ENCODE results near the gene OLA1. TPM values are rescaled to one million over a fixed set of nuclear protein-coding genes. Genes with fewer than 3 reads are reported as not detected.

OLA1 gene
- total RNA-seq, 4 donors from 2014 or later, result 40.4 to 54.1 (median 50.6) TPM

DNA sequence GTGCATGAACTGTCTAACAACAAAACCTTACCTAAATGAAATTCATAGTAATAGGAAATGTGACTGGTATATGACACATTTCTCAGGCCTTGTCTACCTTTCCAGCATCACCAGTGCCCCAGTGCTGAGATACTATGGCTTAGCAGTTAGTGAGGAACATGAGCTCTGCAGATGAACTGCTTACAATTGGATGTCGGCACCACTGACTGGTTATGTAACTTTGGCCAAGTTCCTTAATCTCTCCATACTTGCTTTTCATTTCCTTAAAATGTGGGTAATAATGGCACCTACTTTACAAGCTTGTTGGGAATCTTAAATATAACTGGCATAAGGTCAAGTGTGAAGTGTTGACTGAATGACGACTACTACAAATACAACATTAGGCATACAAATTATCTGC lies 136.3 kb downstream of the OLA1 start:
- DNase-seq (ENCODE audit: low spot score) (no peak), ATAC-seq (ENCODE audit: low FRiP score) (no peak)
- TF ChIP-seq, protein P1, sequence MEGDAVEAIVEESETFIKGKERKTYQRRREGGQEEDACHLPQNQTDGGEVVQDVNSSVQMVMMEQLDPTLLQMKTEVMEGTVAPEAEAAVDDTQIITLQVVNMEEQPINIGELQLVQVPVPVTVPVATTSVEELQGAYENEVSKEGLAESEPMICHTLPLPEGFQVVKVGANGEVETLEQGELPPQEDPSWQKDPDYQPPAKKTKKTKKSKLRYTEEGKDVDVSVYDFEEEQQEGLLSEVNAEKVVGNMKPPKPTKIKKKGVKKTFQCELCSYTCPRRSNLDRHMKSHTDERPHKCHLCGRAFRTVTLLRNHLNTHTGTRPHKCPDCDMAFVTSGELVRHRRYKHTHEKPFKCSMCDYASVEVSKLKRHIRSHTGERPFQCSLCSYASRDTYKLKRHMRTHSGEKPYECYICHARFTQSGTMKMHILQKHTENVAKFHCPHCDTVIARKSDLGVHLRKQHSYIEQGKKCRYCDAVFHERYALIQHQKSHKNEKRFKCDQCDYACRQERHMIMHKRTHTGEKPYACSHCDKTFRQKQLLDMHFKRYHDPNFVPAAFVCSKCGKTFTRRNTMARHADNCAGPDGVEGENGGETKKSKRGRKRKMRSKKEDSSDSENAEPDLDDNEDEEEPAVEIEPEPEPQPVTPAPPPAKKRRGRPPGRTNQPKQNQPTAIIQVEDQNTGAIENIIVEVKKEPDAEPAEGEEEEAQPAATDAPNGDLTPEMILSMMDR (IDR thresholded peaks at IDR 0.05), result no peak

DNA sequence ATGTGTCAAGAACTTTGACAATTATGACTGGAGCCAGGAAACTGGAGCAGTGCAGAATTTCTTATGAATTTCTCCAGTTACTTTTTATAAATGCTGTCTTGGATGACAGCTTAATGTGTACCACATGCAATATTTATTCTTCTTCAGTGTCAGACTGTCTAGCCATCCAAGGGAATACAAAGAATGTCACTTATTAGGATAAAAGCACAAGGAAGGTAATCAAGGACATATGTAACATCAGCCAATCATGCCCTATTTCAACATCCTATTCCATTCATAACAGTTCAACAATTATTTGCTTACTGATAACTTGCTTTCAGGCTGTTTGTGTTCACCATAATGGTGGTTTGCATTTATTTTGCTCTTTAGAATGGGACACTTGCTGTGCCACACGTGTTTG lies 139.8 kb downstream of the OLA1 start:
- TF ChIP-seq, protein P1 (IDR thresholded peaks at IDR 0.05), result no peak
- DNase-seq (ENCODE audit: low spot score) (no peak), ATAC-seq (ENCODE audit: low FRiP score) (no peak)

DNA sequence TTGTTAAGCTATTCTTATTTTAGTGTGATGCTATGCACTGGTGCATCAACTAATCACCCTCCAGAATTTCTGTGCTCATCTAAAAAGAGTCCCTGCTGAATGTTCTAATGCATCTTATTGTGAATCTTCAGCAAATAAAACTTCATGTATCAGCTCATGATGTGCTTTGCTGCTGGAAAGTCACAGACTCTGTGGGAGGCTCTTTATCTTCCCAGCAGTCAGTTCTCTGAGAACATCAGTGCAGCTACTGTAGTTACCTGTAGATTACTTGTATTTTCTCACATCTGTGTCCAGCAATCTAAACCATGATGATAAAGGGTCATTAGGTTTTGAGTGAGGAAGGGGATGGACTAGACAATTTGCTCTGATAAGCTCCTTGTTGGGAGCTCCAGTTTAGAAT lies 141.6 kb downstream of the OLA1 start:
- DNase-seq (ENCODE audit: low spot score) (no peak), ATAC-seq (ENCODE audit: low FRiP score) (no peak)
- TF ChIP-seq, protein P1 (IDR thresholded peaks at IDR 0.05), result no peak

DNA sequence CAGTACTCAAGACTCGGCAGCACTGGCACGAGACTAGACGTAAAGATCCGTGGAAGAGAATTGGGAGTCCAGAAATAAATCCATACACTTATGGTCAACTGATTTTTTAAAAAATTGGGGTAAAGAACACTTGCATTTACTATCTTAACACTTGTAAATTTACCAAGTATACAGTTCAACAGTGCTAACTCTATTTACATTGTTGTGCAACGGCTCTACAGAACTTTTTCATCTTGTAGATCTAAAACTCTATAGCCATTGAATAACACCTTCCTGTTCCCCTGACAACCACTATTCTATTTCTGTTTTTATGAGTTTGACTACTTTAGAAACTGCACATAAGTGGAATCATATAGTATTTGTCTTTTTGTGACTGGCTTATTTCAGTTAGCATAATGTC lies 153.8 kb downstream of the OLA1 start:
- no peak for ATAC-seq (ENCODE audit: low FRiP score)
- no peak for DNase-seq (ENCODE audit: low spot score)
- TF ChIP-seq, protein P1 (IDR thresholded peaks at IDR 0.05), result no peak

DNA sequence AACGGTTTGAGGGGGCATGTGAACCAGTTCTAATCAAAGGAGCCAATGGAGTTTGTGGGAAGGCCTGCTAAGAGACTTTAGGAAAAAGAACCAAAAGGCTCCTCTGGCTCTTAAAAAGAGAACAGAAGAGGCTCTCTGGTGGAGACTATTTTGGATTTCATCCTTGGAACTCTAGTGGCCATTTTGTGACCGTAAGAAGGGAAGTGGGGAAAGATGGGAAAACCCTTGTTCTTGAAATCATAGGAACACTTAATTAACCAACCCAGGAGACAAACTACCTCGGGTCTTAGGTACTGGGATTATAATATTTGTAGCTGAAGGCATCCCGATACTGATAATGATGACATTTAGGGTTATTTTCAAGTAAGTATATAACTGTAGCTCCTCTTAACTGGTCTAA lies 157.9 kb downstream of the OLA1 start:
- ATAC-seq (ENCODE audit: low FRiP score) (no peak), DNase-seq (ENCODE audit: low spot score) (no peak)
- TF ChIP-seq, protein P1 (IDR thresholded peaks at IDR 0.05), result no peak

DNA sequence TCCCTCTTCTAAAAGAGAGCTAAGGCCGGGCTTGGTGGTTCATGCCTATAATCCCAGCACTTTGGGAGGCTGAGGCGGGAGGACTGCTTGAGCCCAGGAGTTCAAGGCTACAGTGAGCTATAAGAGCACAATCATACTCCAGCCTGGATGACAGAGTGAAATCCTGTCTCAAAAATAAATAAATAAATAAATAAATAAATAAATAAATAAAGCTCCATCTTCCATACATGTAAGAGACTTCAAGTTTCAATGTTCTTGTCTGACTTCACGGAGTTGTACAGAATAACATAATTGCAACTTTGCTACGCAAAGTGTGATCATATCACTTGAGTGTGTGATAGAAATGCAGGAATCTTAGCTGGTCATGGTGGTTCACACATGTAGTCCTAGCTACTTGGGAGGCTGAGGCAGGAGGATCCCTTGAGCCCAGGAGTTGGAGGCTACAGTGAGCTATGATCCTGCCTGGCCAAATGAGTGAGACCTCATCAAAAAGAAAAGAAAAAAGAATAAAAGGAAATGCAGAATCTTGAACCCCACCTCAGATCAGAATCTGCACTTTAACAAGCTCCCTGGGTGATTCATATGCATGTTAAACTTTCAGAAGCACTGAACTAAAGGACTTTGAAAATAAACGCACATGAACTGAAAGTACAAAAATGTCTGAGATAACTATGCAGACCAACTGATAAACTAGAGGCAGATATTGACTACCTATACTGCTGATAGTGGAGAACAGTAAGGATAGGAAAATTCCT lies 159.4 kb downstream of the OLA1 start:
- no peak for ATAC-seq (ENCODE audit: low FRiP score)
- TF ChIP-seq, protein P1 (IDR thresholded peaks at IDR 0.05), result no peak

DNA sequence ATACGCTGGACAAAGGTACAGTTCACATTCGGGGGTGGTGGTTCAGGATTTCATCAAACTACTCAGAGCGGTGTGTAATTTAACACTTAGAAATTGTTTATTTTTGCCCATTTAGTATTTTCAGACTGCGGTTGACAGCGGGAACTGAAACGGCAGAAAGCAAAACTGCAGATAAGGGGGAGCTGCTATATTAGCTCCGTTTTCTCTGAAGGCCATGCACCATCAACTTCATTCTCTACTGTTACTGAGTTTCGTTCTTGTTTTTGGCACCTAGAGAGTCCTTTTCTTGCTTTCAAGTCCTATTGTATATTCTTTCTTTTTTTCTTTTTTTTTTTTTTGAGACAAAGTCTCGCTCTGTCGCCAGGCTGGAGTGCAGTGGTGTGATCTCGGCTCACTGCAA lies 161.6 kb downstream of the OLA1 start:
- DNase-seq (ENCODE audit: low spot score), result no peak
- ATAC-seq (ENCODE audit: low FRiP score), result no peak
- TF ChIP-seq, protein P1 (IDR thresholded peaks at IDR 0.05), result no peak

More for the DNA sequence above, 159.4 kb downstream of the OLA1 start:
- DNase-seq (ENCODE audit: low spot score), result no peak
